Loucy (cell line): ENCODE results near the gene WT1.

Experiments used
- H2AFZ ChIP-seq: fragments of 200-600 bp; sonication (generic); 2 replicates; pipeline ENCODE4 v1.6.0; 2016; ENCODE audit warnings: antibody characterized with exemption, mild to moderate bottlenecking, low read length, moderate library complexity
- H3F3A ChIP-seq: fragments of 200-600 bp; 2 replicates; pipeline ENCODE4 v1.6.0; 2016; ENCODE audit warnings: antibody characterized with exemption, low read depth, mild to moderate bottlenecking
- H3K27me3 ChIP-seq: fragments of 200-600 bp; sonication (generic); 2 replicates; pipeline ENCODE4 v1.6.1; 2014; ENCODE audit warnings: low read length, mild to moderate bottlenecking; ENCODE audit not compliant: insufficient read depth, poor library complexity, severe bottlenecking
- H3K36me3 ChIP-seq: fragments of 200-600 bp; sonication (generic); 2 replicates; pipeline ENCODE4 v1.6.1; 2016; ENCODE audit warnings: low read length; ENCODE audit not compliant: insufficient read depth
- H3K4me1 ChIP-seq: fragments of 200-600 bp; sonication (generic); 2 replicates; pipeline ENCODE4 v1.5.1; 2014; ENCODE audit warnings: low read length, mild to moderate bottlenecking; ENCODE audit not compliant: insufficient read depth, poor library complexity, severe bottlenecking
- H3K4me2 ChIP-seq: fragments of 200-600 bp; sonication (generic); 2 replicates; pipeline ENCODE4 v1.6.0; 2014; ENCODE audit warnings: antibody characterized with exemption, low read length, low read depth, mild to moderate bottlenecking; ENCODE audit not compliant: poor library complexity, severe bottlenecking
- H3K4me3 ChIP-seq: fragments of 200-600 bp; sonication (generic); 2 replicates; pipeline ENCODE4 v1.5.1; 2014; ENCODE audit warnings: low read length, mild to moderate bottlenecking, mixed read lengths; ENCODE audit not compliant: poor library complexity, severe bottlenecking
- H3K79me2 ChIP-seq: fragments of 200-600 bp; sonication (generic); 2 replicates; pipeline ENCODE4 v1.6.1; 2014; ENCODE audit warnings: low read length; ENCODE audit not compliant: insufficient read depth
- H3K9ac ChIP-seq: fragments of 200-600 bp; sonication (generic); 2 replicates; pipeline ENCODE4 v1.6.0; 2014; ENCODE audit warnings: mild to moderate bottlenecking, low read depth, low read length, moderate library complexity; ENCODE audit not compliant: poor library complexity, severe bottlenecking
- H3K9me2 ChIP-seq: fragments of 200-600 bp; sonication (generic); replicated peaks from 2 replicates; pipeline ENCODE4 v1.6.1; 2016; ENCODE audit warnings: low read depth, low read length, mixed read lengths
- H3K9me3 ChIP-seq: fragments of 200-600 bp; sonication (generic); 2 replicates; pipeline ENCODE4 v1.6.1; 2014; ENCODE audit warnings: mild to moderate bottlenecking, antibody characterized with exemption, low read length, low read depth; ENCODE audit not compliant: insufficient read depth
- H4K20me1 ChIP-seq: fragments of 200-600 bp; sonication (generic); 2 replicates; pipeline ENCODE4 v1.6.0; 2014; ENCODE audit warnings: antibody characterized with exemption, low read length, mild to moderate bottlenecking; ENCODE audit not compliant: insufficient read depth, poor library complexity, severe bottlenecking
- CTCF ChIP-seq: fragments of 200-600 bp; sonication (generic); conservative IDR thresholded peaks from 2 replicates; pipeline ENCODE4 v1.5.1; 2014; ENCODE audit warnings: mild to moderate bottlenecking, antibody characterized with exemption, low read length
- EZH2phosphoT487 ChIP-seq: fragments of 200-600 bp; IDR thresholded peaks from 2 replicates; pipeline ENCODE4 v1.6.1; 2018; ENCODE audit warnings: antibody characterized with exemption, mild to moderate bottlenecking, moderate library complexity, borderline replicate concordance

The WT1 gene

GRCh38 chr11:32432565-32432964 is 2.8 kb downstream of the WT1 start:
- no peaks in the 10 kb centered on the region for H3K27me3 ChIP-seq
- no peak overlapping the region for H3K9ac ChIP-seq
- H2AFZ ChIP-seq = no peak overlapping the region
- no peaks in the 10 kb centered on the region for H4K20me1 ChIP-seq
- no peaks in the 10 kb centered on the region for H3K9me2 ChIP-seq
- no peaks in the 10 kb centered on the region; the same call in 1 of the 2 replicates for H3K9me3 ChIP-seq
- TF ChIP-seq EZH2phosphoT487 (no peak), CTCF (no peak)
- no peaks in the 10 kb centered on the region for H3F3A ChIP-seq
- H3K79me2 ChIP-seq = no peaks in the 10 kb centered on the region
- no peak overlapping the region for H3K4me2 ChIP-seq
- no peak overlapping the region for H3K4me3 ChIP-seq
- H3K36me3 ChIP-seq = no peaks in the 10 kb centered on the region
- no peaks in the 10 kb centered on the region for H3K4me1 ChIP-seq

GRCh38 chr11:32430568-32431381 is 4.6 kb downstream of the WT1 start:
- no peak overlapping the region for H3K9ac ChIP-seq
- H3K9me2 ChIP-seq = no peaks in the 10 kb centered on the region
- H3K36me3 ChIP-seq = no peaks in the 10 kb centered on the region
- no peaks in the 10 kb centered on the region for H3F3A ChIP-seq
- no peak overlapping the region for H3K4me3 ChIP-seq
- H3K27me3 ChIP-seq = no peaks in the 10 kb centered on the region
- H4K20me1 ChIP-seq = no peaks in the 10 kb centered on the region
- peaks cover 6% of the 10 kb centered on the region for H3K4me1 ChIP-seq
- H3K4me2 ChIP-seq = no peak overlapping the region
- H3K79me2 ChIP-seq = no peaks in the 10 kb centered on the region
- no peak overlapping the region for H2AFZ ChIP-seq
- H3K9me3 ChIP-seq = no peaks in the 10 kb centered on the region; the same call in 1 of the 2 replicates
- TF ChIP-seq EZH2phosphoT487 (no peak), CTCF (no peak)

GRCh38 chr11:32429477-32429876 is 5.9 kb downstream of the WT1 start:
- H3K27me3 ChIP-seq = no peaks in the 10 kb centered on the region
- no peaks in the 10 kb centered on the region; the same call in 1 of the 2 replicates for H3K9me3 ChIP-seq
- no peak overlapping the region for H3K4me2 ChIP-seq
- H4K20me1 ChIP-seq = no peaks in the 10 kb centered on the region
- peaks cover 19% of the 10 kb centered on the region for H3K4me1 ChIP-seq
- no peaks in the 10 kb centered on the region for H3F3A ChIP-seq
- no peak overlapping the region for H3K4me3 ChIP-seq
- H3K9ac ChIP-seq = no peak overlapping the region
- TF ChIP-seq CTCF (no peak), EZH2phosphoT487 (no peak)
- H3K9me2 ChIP-seq = no peaks in the 10 kb centered on the region
- H2AFZ ChIP-seq = no peak overlapping the region
- H3K79me2 ChIP-seq = no peaks in the 10 kb centered on the region
- H3K36me3 ChIP-seq = no peaks in the 10 kb centered on the region
